IMR-90 (cell line): ENCODE measurements around the gene NEIL3. TPM values are rescaled to one million over a fixed set of nuclear protein-coding genes. Genes with fewer than 3 reads are reported as not detected.

Source experiments
- ATAC-seq: fragments of 200-7000 bp; cut with Tn5 transposase; 2 replicates; pipeline ENCODE4 v1.9.1; 2020; ENCODE audit warnings: low read depth, mild to moderate bottlenecking, moderate library complexity
- BruUV-seq: library from RNA; stranded (reverse); fragments of 400-500 nt; replicated peaks from 2 replicates; lab custom pipeline; 2021; lab: Mats Ljungman, UMichigan
- CTCF ChIA-PET: fragments of 300-600 bp; formaldehyde crosslinking; extraction: SDS; loops from one replicate; lab custom pipeline; 2021; ENCODE audit warnings: antibody characterized with exemption; lab: Yijun Ruan, JAX
- POLR2A ChIA-PET: fragments of 300-600 bp; sonication (Branson Sonifier 250); formaldehyde crosslinking; loops from one replicate; lab custom pipeline; 2022; ENCODE audit warnings: antibody characterized with exemption; ENCODE audit not compliant: unreplicated experiment; lab: Charles Lee
- DNase-seq: peaks from one replicate; pipeline ENCODE4 v3.0.0; 2013
- H2AFZ ChIP-seq: replicated peaks from 2 replicates; pipeline ENCODE3; 2013; ENCODE audit warnings: low read length, mild to moderate bottlenecking; ENCODE audit not compliant: poor library complexity
- H2AK5ac ChIP-seq: 2 replicates; pipeline ENCODE4 v1.6.1; 2013; ENCODE audit warnings: low read depth, low read length, inconsistent platforms
- H2AK9ac ChIP-seq: replicated peaks from 2 replicates; pipeline ENCODE3; 2013; ENCODE audit warnings: mild to moderate bottlenecking, low read depth, low read length, moderate library complexity; ENCODE audit not compliant: poor library complexity
- H2BK120ac ChIP-seq: 2 replicates; pipeline ENCODE4 v1.6.1; 2013; ENCODE audit warnings: low read depth, low read length, inconsistent platforms
- H2BK15ac ChIP-seq: 3 replicates; pipeline ENCODE4 v1.6.1; 2013; ENCODE audit warnings: low read depth, low read length, inconsistent platforms
- H2BK20ac ChIP-seq: 2 replicates; pipeline ENCODE4 v1.6.1; 2013; ENCODE audit warnings: low read depth, mild to moderate bottlenecking, inconsistent platforms, low read length, moderate library complexity
- H2BK5ac ChIP-seq: 2 replicates; pipeline ENCODE4 v1.6.1; 2013; ENCODE audit warnings: mild to moderate bottlenecking, low read depth, low read length, inconsistent platforms; ENCODE audit not compliant: poor library complexity, severe bottlenecking
- H3K14ac ChIP-seq: replicated peaks from 2 replicates; pipeline ENCODE4 v1.6.1; 2013; ENCODE audit warnings: low read depth, low read length, inconsistent platforms
- H3K18ac ChIP-seq: 2 replicates; pipeline ENCODE4 v1.6.1; 2013; ENCODE audit warnings: low read depth, low read length, control low read depth
- H3K23ac ChIP-seq: 2 replicates; pipeline ENCODE4 v1.6.1; 2013; ENCODE audit warnings: low read depth, low read length, inconsistent platforms
- H3K27ac ChIP-seq: 2 replicates; pipeline ENCODE4 v1.5.1; 2013; ENCODE audit warnings: mild to moderate bottlenecking, control low read depth, low read length; ENCODE audit not compliant: insufficient read depth
- H3K27me3 ChIP-seq: 2 replicates; pipeline ENCODE4 v1.6.1; 2013; ENCODE audit warnings: low read length; ENCODE audit not compliant: control insufficient read depth, insufficient read depth
- H3K36me3 ChIP-seq: 2 replicates; pipeline ENCODE4 v1.6.1; 2013; ENCODE audit warnings: low read length, mixed read lengths; ENCODE audit not compliant: control insufficient read depth, insufficient read depth
- H3K4ac ChIP-seq: 2 replicates; pipeline ENCODE4 v1.6.1; 2013; ENCODE audit warnings: low read depth, low read length, inconsistent platforms
- H3K4me1 ChIP-seq: 2 replicates; pipeline ENCODE4 v1.6.1; 2013; ENCODE audit warnings: low read length, mixed read lengths; ENCODE audit not compliant: control insufficient read depth, insufficient read depth
- H3K4me2 ChIP-seq: 2 replicates; pipeline ENCODE4 v1.6.1; 2013; ENCODE audit warnings: low read depth, mild to moderate bottlenecking, control low read depth, low read length, moderate library complexity
- H3K4me3 ChIP-seq: 2 replicates; pipeline ENCODE4 v1.5.1; 2013; ENCODE audit warnings: low read depth, mild to moderate bottlenecking, control low read depth, low read length, moderate library complexity; ENCODE audit not compliant: insufficient read depth
- H3K56ac ChIP-seq: 2 replicates; pipeline ENCODE4 v1.6.1; 2013; ENCODE audit warnings: low read length, inconsistent platforms; ENCODE audit not compliant: insufficient read depth; ENCODE audit errors: extremely low read depth
- H3K79me1 ChIP-seq, 2 experiments: 2 replicates each; pipeline ENCODE4 v1.6.1; 2013; ENCODE audit warnings: low read length in 2 of 2, inconsistent platforms in 1 of 2, low read depth in 1 of 2
- H3K9ac ChIP-seq: 2 replicates; pipeline ENCODE4 v1.6.1; 2013; ENCODE audit warnings: low read depth, low read length, control low read depth
- H3K9me1 ChIP-seq: 2 replicates; pipeline ENCODE4 v1.6.1; 2013; ENCODE audit warnings: low read length, inconsistent platforms; ENCODE audit not compliant: insufficient read depth
- H3K9me3 ChIP-seq: 2 replicates; pipeline ENCODE4 v1.6.1; 2013; ENCODE audit warnings: low read length; ENCODE audit not compliant: control insufficient read depth, insufficient read depth
- H4K20me1 ChIP-seq: 2 replicates; pipeline ENCODE4 v1.6.1; 2013; ENCODE audit warnings: low read length, inconsistent platforms; ENCODE audit not compliant: insufficient read depth
- H4K5ac ChIP-seq: 2 replicates; pipeline ENCODE4 v1.6.1; 2013; ENCODE audit warnings: mild to moderate bottlenecking, low read depth, low read length, control low read depth
- H4K8ac ChIP-seq, 2 experiments: 2 replicates each; pipeline ENCODE4 v1.6.1; 2013; ENCODE audit warnings: low read depth in 2 of 2, low read length in 2 of 2, control low read depth in 1 of 2, inconsistent platforms in 1 of 2
- H4K91ac ChIP-seq: 2 replicates; pipeline ENCODE4 v1.6.1; 2013; ENCODE audit warnings: low read depth, low read length, inconsistent platforms; ENCODE audit not compliant: insufficient read depth
- CEBPB ChIP-seq: IDR thresholded peaks from 2 replicates; pipeline ENCODE4 v1.6.1; 2012; ENCODE audit warnings: low read depth, low read length, improper control_type of control experiment
- CHD1 ChIP-seq: IDR thresholded peaks from 2 replicates; pipeline ENCODE4 v1.6.1; 2012; ENCODE audit warnings: low read depth, low read length, improper control_type of control experiment
- FOS ChIP-seq: fragments of 150-350 bp; IDR thresholded peaks from 2 replicates; pipeline ENCODE4 v1.6.1; 2016; ENCODE audit warnings: low read depth, low read length
- RCOR1 ChIP-seq: IDR thresholded peaks from 2 replicates; pipeline ENCODE4 v1.6.1; 2012; ENCODE audit warnings: mild to moderate bottlenecking, low read length, improper control_type of control experiment; ENCODE audit not compliant: insufficient replicate concordance
- dilution Hi-C: fragments of 300-500 bp; cut with HindIII; formaldehyde crosslinking; loops from one replicate; pipeline ENCODE4 v1.14.3; 2018; ENCODE audit warnings: low sequenced_read_pairs; ENCODE audit not compliant: unreplicated experiment
- in situ Hi-C: fragments of 300-500 bp; cut with MboI; formaldehyde crosslinking; loops from 3 replicates; pipeline ENCODE4 v1.14.3; 2019; ENCODE audit warnings: low sequenced_read_pairs, inconsistent platforms, mixed read lengths
- intact Hi-C: fragments of 100-400 bp; cut with micrococcal nuclease; formaldehyde crosslinking; loops from 2 replicates; pipeline ENCODE4 v1.10.0; 2022
- polyA plus RNA-seq, 3 experiments: library from polyadenylated mRNA; depleted of rRNA; stranded (reverse); fragments of >200 nt; gene quantifications; 2 replicates each; pipeline ENCODE4 v1.2.3, GENCODE V29; 2012; ENCODE audit warnings: low replicate concordance in 1 of 3
- total RNA-seq: library from RNA; depleted of rRNA; stranded (reverse); fragments of >200 nt; gene quantifications from 2 replicates; pipeline ENCODE4 v1.2.3, GENCODE V29; 2012

Gene NEIL3
- total and polyA plus RNA-seq, 2 of the 4 experiments (the other 2 are of a cell fraction): 4.4 to 7.9 TPM

DNA sequence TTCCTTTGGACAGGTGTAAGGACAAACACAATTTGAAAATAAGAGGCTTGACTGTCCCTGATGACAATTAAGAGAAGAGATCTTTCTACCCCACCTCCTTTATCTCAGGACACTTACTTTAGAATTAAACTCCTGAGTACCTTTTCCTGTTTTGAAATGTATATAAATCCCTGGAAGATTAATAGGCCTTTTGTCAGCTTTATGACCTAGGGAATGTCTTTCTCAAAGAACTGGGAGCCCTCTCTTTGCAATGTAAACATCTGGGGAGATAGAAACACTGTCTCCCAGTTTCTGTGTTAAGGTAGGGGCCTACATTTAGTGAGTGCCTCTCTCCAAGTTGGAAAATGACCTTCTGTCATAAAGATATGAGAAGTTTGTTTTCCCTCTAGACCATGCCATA, 100.9 kb downstream of the NEIL3 start:
- no peak overlapping the region for H3K27ac ChIP-seq
- H3K56ac ChIP-seq: no peak overlapping the region
- intact Hi-C loops (no loop called here), in situ Hi-C loops (no loop called here), dilution Hi-C loops (no loop called here)
- H4K8ac ChIP-seq: no peak overlapping the region
- no peak overlapping the region for H3K9ac ChIP-seq
- H2BK15ac ChIP-seq: no peak overlapping the region
- no peak overlapping the region for H3K4me3 ChIP-seq
- TF ChIP-seq CEBPB: no peak
- no peak for TF ChIP-seq RCOR1
- no peak for TF ChIP-seq FOS
- no peak for TF ChIP-seq CHD1
- CTCF ChIA-PET: no interaction called here
- H3K27me3 ChIP-seq: no peaks in the 10 kb centered on the region
- H2BK5ac ChIP-seq: no peak overlapping the region
- no peaks in the 10 kb centered on the region for H3K36me3 ChIP-seq
- no peak overlapping the region for H3K23ac ChIP-seq
- H3K18ac ChIP-seq: no peak overlapping the region; the same call in 1 of the 2 replicates
- no peaks in the 10 kb centered on the region for H3K9me1 ChIP-seq
- H2AK9ac ChIP-seq: no peak overlapping the region
- no peaks in the 10 kb centered on the region for H3K9me3 ChIP-seq
- no peak overlapping the region for H2BK20ac ChIP-seq
- no TSS peak for BruUV-seq
- DNase-seq (no peak), ATAC-seq (no peak)
- POLR2A ChIA-PET: no interaction called here
- no peak overlapping the region for H4K91ac ChIP-seq
- no peak overlapping the region for H4K5ac ChIP-seq
- no peak overlapping the region for H2BK120ac ChIP-seq
- no peaks in the 10 kb centered on the region for H3K79me1 ChIP-seq
- H3K14ac ChIP-seq: no peak overlapping the region
- H3K4me2 ChIP-seq: no peak overlapping the region
- no peak overlapping the region for H2AFZ ChIP-seq
- H4K20me1 ChIP-seq: no peaks in the 10 kb centered on the region
- H2AK5ac ChIP-seq: no peak overlapping the region
- no peaks in the 10 kb centered on the region for H3K4me1 ChIP-seq
- no peak overlapping the region for H3K4ac ChIP-seq
